Spleen (tissue), 11 donors: ENCODE measurements around the gene PDE4D. TPM values are rescaled to one million over a fixed set of nuclear protein-coding genes. Genes with fewer than 3 reads are reported as not detected.

Experiments
- DNase-seq: peaks from one replicate; pipeline ENCODE4 v3.0.0-alpha.2; 2020
- H3K27ac ChIP-seq, 8 donors: fragments of 200-600 bp; sonication (generic) in 7 of 8; 1 replicate in 4 of 8; 2 replicates in 4 of 8; pipeline versions ENCODE4 v1.5.0 to v1.8.0; 2016 to 2021; ENCODE audit warnings: inconsistent platforms in 4 of 8, mild to moderate bottlenecking in 4 of 8, moderate library complexity in 1 of 8
- H3K27me3 ChIP-seq, 7 donors: fragments of 200-600 bp; sonication (generic) in 6 of 7; replicated peaks in 1 of 7; 1 replicate in 4 of 7; 2 replicates in 3 of 7; pipeline versions ENCODE4 v1.5.0 to v1.8.0; 2016 to 2021; ENCODE audit warnings: inconsistent platforms in 3 of 7, mild to moderate bottlenecking in 1 of 7
- H3K36me3 ChIP-seq, 6 donors: fragments of 200-600 bp; sonication (generic) in 5 of 6; 1 replicate in 4 of 6; 2 replicates in 2 of 6; pipeline versions ENCODE4 v1.5.0 to v1.8.0; 2016 to 2021; ENCODE audit warnings: inconsistent platforms in 2 of 6
- H3K4me1 ChIP-seq, 6 donors: fragments of 200-600 bp; sonication (generic) in 5 of 6; 1 replicate in 3 of 6; 2 replicates in 3 of 6; pipeline versions ENCODE4 v1.5.0 to v1.8.0; 2016 to 2021; ENCODE audit warnings: inconsistent platforms in 3 of 6
- H3K4me3 ChIP-seq, 8 donors: fragments of 200-600 bp; sonication (generic) in 7 of 8; 1 replicate in 4 of 8; 2 replicates in 4 of 8; pipeline versions ENCODE4 v1.5.0 to v1.8.0; 2016 to 2021; ENCODE audit warnings: inconsistent platforms in 4 of 8, mild to moderate bottlenecking in 4 of 8, moderate library complexity in 2 of 8
- H3K9me3 ChIP-seq, 8 donors: fragments of 200-600 bp; sonication (generic) in 7 of 8; 1 replicate in 4 of 8; 2 replicates in 4 of 8; pipeline versions ENCODE4 v1.5.0 to v1.8.0; 2016 to 2021; ENCODE audit warnings: inconsistent platforms in 4 of 8
- CTCF ChIP-seq, 11 experiments: fragments of 200-600 bp in 7 of 11; fragments of 450-650 bp in 4 of 11; sonication (generic) in 4 of 11; IDR thresholded peaks in 8 of 11; conservative IDR thresholded peaks in 3 of 11; 1 replicate in 7 of 11; 2 replicates in 4 of 11; pipeline versions ENCODE4 v1.4.0 to v1.8.0; 2016 to 2021; ENCODE audit warnings: antibody characterized with exemption in 11 of 11, inconsistent platforms in 4 of 11, mild to moderate bottlenecking in 1 of 11
- POLR2A ChIP-seq, 3 donors: fragments of 450-650 bp; IDR thresholded peaks; one replicate each; pipeline ENCODE4 v1.5.1; 2017; ENCODE audit warnings: antibody characterized with exemption in 3 of 3, mild to moderate bottlenecking in 1 of 3
- POLR2AphosphoS5 ChIP-seq, 3 donors: sonication (generic); formaldehyde crosslinking; IDR thresholded peaks; one replicate each; pipeline ENCODE4 v1.5.1; 2017; ENCODE audit warnings: antibody characterized with exemption in 3 of 3
- WGBS, 5 donors: extraction: QIAGEN DNeasy Blood & Tissue Kit in 3 of 5; methylation state at CpG; one replicate each; pipeline versions ENCODE4 v1.1.5 to v1.1.7; 2013 to 2018; 5-methylcytosine and 5-hydroxymethylcytosine counted together
- intact Hi-C: fragments of 100-400 bp; cut with DNase I; formaldehyde crosslinking; loops from one replicate; pipeline ENCODE4 v1.15.0; 2023; ENCODE audit warnings: low total_unique reads
- polyA plus RNA-seq, 3 donors: library from polyadenylated mRNA; stranded (reverse); fragments of 200-250 nt; gene quantifications; one replicate each; pipeline ENCODE4 v1.2.1, GENCODE V29; 2013
- total RNA-seq, 7 donors: library from RNA; depleted of rRNA in 3 of 7; stranded (reverse); fragments of >200 nt in 3 of 7; fragmentation: NEBNext Ultra II Directional in 4 of 7; extraction: Animal tissue kit (Norgen Biotek cat#: 25700) in 4 of 7; gene quantifications; one replicate each; pipeline versions ENCODE4 v1.1.0 to v1.2.1, GENCODE V29; 2016 to 2021
- donor health status: healthy with polysubstance abuse.
- donor health status: DM: no; HTN: no; CAD: no; lungs with moderate emphysema.
- donor health status: DM: no; HTN: no; CAD: no.
- donor health status: Bipolar disorder and iron deficiency.
- donor health status: healthy.
- donor health status: DM: no; HTN: no; CAD: no.
- donor health status: DM: yes; HTN: yes; CAD: no.

PDE4D gene
- total and polyA plus RNA-seq, 10 donors, result 0.88 to 51.8 (median 18.2) TPM

GRCh38 chr5:59831326-59832010 lies 62.1 kb downstream of the PDE4D start:
- TF ChIP-seq POLR2A (IDR thresholded peaks at IDR 0.05) (no peak), CTCF (IDR thresholded peaks at IDR 0.05 in 8 of 11, conservative IDR thresholded peaks at IDR 0.05 in 3 of 11) (no peak), POLR2AphosphoS5 (IDR thresholded peaks at IDR 0.05) (no peak)
- no peak for DNase-seq
- 72 to 83% (median 77%) methylated on average over 4 of the region's 4 CpGs for WGBS, 5 donors
- intact Hi-C loops, result no loop called here
- H3K27me3 ChIP-seq, result no peaks in the 10 kb centered on the region
- H3K36me3 ChIP-seq, result no peaks in the 10 kb centered on the region
- H3K4me1 ChIP-seq, result no peaks in the 10 kb centered on the region
- no peak overlapping the region for H3K4me3 ChIP-seq
- H3K27ac ChIP-seq, result no peak overlapping the region
- no peaks in the 10 kb centered on the region for H3K9me3 ChIP-seq

GRCh38 chr5:59830536-59831200 lies 62.9 kb downstream of the PDE4D start:
- no peak for DNase-seq
- Histone ChIP-seq H3K27me3 (no peaks in the 10 kb centered on the region), H3K9me3 (no peaks in the 10 kb centered on the region), H3K27ac (no peak overlapping the region), H3K4me1 (no peaks in the 10 kb centered on the region), H3K36me3 (no peaks in the 10 kb centered on the region), H3K4me3 (no peak overlapping the region)
- 66 to 75% (median 72%) methylated on average over 2 of the region's 2 CpGs for WGBS, 5 donors
- intact Hi-C loops, result no loop called here
- TF ChIP-seq POLR2A (IDR thresholded peaks at IDR 0.05) (no peak), POLR2AphosphoS5 (IDR thresholded peaks at IDR 0.05) (no peak), CTCF (IDR thresholded peaks at IDR 0.05 in 8 of 11, conservative IDR thresholded peaks at IDR 0.05 in 3 of 11) (no peak)

GRCh38 chr5:59829922-59830321 lies 63.6 kb downstream of the PDE4D start:
- Histone ChIP-seq H3K4me1 (no peaks in the 10 kb centered on the region), H3K27ac (no peak overlapping the region), H3K36me3 (no peaks in the 10 kb centered on the region), H3K27me3 (no peaks in the 10 kb centered on the region), H3K4me3 (no peak overlapping the region), H3K9me3 (no peaks in the 10 kb centered on the region)
- intact Hi-C loops, result no loop called here
- TF ChIP-seq CTCF (IDR thresholded peaks at IDR 0.05 in 8 of 11, conservative IDR thresholded peaks at IDR 0.05 in 3 of 11) (no peak), POLR2AphosphoS5 (IDR thresholded peaks at IDR 0.05) (no peak)
- no peak for DNase-seq
- WGBS, 5 donors, result 92 to 97% (median 95%) methylated on average over 2 of the region's 2 CpGs

- intact Hi-C loops, result no loop called here
- 41 to 63% (median 43%) methylated on average over 1 of the region's 1 CpG for WGBS, 5 donors
Observed at GRCh38 chr5:59829386-59829785, 64.1 kb downstream of the PDE4D start.

More at GRCh38 chr5:59829386-59829785, 64.1 kb downstream of the PDE4D start:
- Histone ChIP-seq H3K36me3 (no peaks in the 10 kb centered on the region), H3K27me3 (no peaks in the 10 kb centered on the region), H3K9me3 (no peaks in the 10 kb centered on the region), H3K4me1 (no peaks in the 10 kb centered on the region), H3K4me3 (no peak overlapping the region), H3K27ac (no peak overlapping the region)
- no peak for DNase-seq
- TF ChIP-seq POLR2AphosphoS5 (IDR thresholded peaks at IDR 0.05), result no peak
- no peak for TF ChIP-seq POLR2A (IDR thresholded peaks at IDR 0.05)
- TF ChIP-seq CTCF (IDR thresholded peaks at IDR 0.05 in 8 of 11, conservative IDR thresholded peaks at IDR 0.05 in 3 of 11), result no peak
